K562 (cell line): ENCODE data around the gene GBF1. TPM values are rescaled to one million over a fixed set of nuclear protein-coding genes. Genes with fewer than 3 reads are reported as not detected.
A peak's percentile ranks its signal among the peaks of the same experiment; 100 is the strongest.

ENCODE experiments used
- FOXO4 ChIP-seq: fragments of 450-650 bp; formaldehyde crosslinking; IDR thresholded peaks from 2 replicates; pipeline ENCODE4 v1.4.0; 2020; ENCODE audit warnings: mild to moderate bottlenecking, moderate library complexity
- IRF2 ChIP-seq: sonication (generic); formaldehyde crosslinking; IDR thresholded peaks from 2 replicates; pipeline ENCODE4 v1.8.1; 2022; ENCODE audit warnings: mild to moderate bottlenecking, missing genetic modification reagents
- NR2C2 ChIP-seq, 2 experiments: fragments of 200-800 bp in 1 of 2; sonication (Bioruptor generic) in 1 of 2; sonication (generic) in 1 of 2; formaldehyde crosslinking in 1 of 2; IDR thresholded peaks; 2 replicates each; pipeline versions ENCODE4 v1.6.1 to v1.8.0; 2016 to 2022; ENCODE audit warnings: mild to moderate bottlenecking in 1 of 2, missing compliant biosample characterization in 1 of 2, missing genetic modification characterization in 1 of 2, missing genetic modification reagents in 1 of 2
- ZNF57 ChIP-seq: fragments of 450-650 bp; formaldehyde crosslinking; IDR thresholded peaks from 2 replicates; pipeline ENCODE4 v1.4.0; 2020; ENCODE audit warnings: mild to moderate bottlenecking, moderate library complexity
- ZNF655 ChIP-seq: fragments of 250-450 bp; sonication (Bioruptor Pico); IDR thresholded peaks from 2 replicates; pipeline ENCODE4 v1.5.0; 2021
- polyA plus RNA-seq, 8 experiments: library from polyadenylated mRNA; depleted of rRNA in 4 of 8; stranded (reverse) in 5 of 8; unstranded in 3 of 8; fragments of >200 nt; fragmentation: Nextera tagmentation in 2 of 8; fragmentation: Illumina TruSeq in 1 of 8; extraction: Ambion mirVana in 2 of 8; extraction: Trizol in 1 of 8; gene quantifications; 2 replicates each; pipeline versions ENCODE4 v1.2.1 to v1.2.3, GENCODE V29; 2011 to 2014; ENCODE audit warnings: inconsistent platforms in 1 of 8, missing spikeins in 1 of 8
- total RNA-seq, 7 experiments: library from RNA; depleted of rRNA in 6 of 7; stranded (reverse); fragments of >200 nt in 6 of 7; fragmentation: Illumina TruSeq in 2 of 7; extraction: Trizol in 2 of 7; gene quantifications; 2 replicates each; pipeline versions ENCODE4 v1.2.1 to v1.2.3, GENCODE V29; 2011 to 2021; ENCODE audit warnings: low replicate concordance in 1 of 7
- TF ChIP-seq, protein P1 (sequence below), 2 experiments: fragments of 450-650 bp; formaldehyde crosslinking in 1 of 2; IDR thresholded peaks; 2 replicates each; pipeline versions ENCODE4 v1.4.0 to v1.6.1; 2014 to 2020; ENCODE audit warnings: mild to moderate bottlenecking in 2 of 2, borderline replicate concordance in 1 of 2, low read depth in 1 of 2
- TF ChIP-seq, protein P2 (sequence below): fragments of 200-800 bp; sonication (Bioruptor generic); IDR thresholded peaks from 2 replicates; pipeline ENCODE4 v1.6.1; 2017; ENCODE audit warnings: missing genetic modification characterization, missing compliant biosample characterization
- TF ChIP-seq, protein P3 (sequence below), 3 experiments: IDR thresholded peaks in 2 of 3; conservative IDR thresholded peaks in 1 of 3; 2 replicates each; pipeline ENCODE4 v1.5.1; 2011 to 2012; ENCODE audit warnings: low read length in 3 of 3, mild to moderate bottlenecking in 3 of 3, control low read depth in 2 of 3, improper control_type of control experiment in 1 of 3, inconsistent platforms in 1 of 3, low read depth in 1 of 3, mixed read lengths in 1 of 3, moderate library complexity in 1 of 3; ENCODE audit not compliant: insufficient read depth in 2 of 3

Gene GBF1
- total and polyA plus RNA-seq, 9 of the 15 experiments (the other 6 are each of a cell fraction or from before 2014, with no cell fraction given), result 0.69 to 28.0 (median 10.3) TPM

DNA sequence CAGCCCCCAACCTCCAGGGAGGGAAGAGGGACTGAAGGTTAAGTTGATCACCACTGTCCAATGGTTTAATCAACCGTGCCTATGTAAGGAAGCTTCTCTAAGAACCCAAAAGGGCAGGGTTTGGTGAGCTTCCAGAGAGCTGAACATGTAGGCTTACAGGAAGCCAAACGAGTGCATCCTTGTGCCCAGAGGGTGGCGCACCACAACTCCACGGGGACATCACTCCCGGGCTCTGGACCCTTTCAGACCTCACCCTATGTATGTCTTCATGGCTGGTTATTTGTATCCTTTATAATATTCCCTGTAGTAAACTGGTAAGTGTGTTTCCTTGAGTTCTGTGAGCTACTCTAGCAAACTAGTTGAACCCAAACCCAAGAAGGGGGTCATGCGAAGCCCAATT lies 138.7 kb downstream of the GBF1 start (continued):
- TF ChIP-seq, protein P1, sequence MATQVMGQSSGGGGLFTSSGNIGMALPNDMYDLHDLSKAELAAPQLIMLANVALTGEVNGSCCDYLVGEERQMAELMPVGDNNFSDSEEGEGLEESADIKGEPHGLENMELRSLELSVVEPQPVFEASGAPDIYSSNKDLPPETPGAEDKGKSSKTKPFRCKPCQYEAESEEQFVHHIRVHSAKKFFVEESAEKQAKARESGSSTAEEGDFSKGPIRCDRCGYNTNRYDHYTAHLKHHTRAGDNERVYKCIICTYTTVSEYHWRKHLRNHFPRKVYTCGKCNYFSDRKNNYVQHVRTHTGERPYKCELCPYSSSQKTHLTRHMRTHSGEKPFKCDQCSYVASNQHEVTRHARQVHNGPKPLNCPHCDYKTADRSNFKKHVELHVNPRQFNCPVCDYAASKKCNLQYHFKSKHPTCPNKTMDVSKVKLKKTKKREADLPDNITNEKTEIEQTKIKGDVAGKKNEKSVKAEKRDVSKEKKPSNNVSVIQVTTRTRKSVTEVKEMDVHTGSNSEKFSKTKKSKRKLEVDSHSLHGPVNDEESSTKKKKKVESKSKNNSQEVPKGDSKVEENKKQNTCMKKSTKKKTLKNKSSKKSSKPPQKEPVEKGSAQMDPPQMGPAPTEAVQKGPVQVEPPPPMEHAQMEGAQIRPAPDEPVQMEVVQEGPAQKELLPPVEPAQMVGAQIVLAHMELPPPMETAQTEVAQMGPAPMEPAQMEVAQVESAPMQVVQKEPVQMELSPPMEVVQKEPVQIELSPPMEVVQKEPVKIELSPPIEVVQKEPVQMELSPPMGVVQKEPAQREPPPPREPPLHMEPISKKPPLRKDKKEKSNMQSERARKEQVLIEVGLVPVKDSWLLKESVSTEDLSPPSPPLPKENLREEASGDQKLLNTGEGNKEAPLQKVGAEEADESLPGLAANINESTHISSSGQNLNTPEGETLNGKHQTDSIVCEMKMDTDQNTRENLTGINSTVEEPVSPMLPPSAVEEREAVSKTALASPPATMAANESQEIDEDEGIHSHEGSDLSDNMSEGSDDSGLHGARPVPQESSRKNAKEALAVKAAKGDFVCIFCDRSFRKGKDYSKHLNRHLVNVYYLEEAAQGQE (IDR thresholded peaks at IDR 0.05; ENCODE audit: borderline replicate concordance), result peak; percentile 33; the same call in 1 of the 2 replicates
- TF ChIP-seq, protein P1 (CRISPR knock-in tag; IDR thresholded peaks at IDR 0.05; ENCODE audit: low read depth), result no peak
- TF ChIP-seq FOXO4 (CRISPR knock-in tag) (no peak), IRF2 (CRISPR knock-in tag) (no peak), ZNF655 (CRISPR knock-in tag) (no peak), NR2C2 (CRISPR knock-in tag; IDR thresholded peaks at IDR 0.05) (no peak), NR2C2 (tag; IDR thresholded peaks at IDR 0.05) (no peak), ZNF57 (CRISPR knock-in tag) (no peak)
- TF ChIP-seq, protein P2, sequence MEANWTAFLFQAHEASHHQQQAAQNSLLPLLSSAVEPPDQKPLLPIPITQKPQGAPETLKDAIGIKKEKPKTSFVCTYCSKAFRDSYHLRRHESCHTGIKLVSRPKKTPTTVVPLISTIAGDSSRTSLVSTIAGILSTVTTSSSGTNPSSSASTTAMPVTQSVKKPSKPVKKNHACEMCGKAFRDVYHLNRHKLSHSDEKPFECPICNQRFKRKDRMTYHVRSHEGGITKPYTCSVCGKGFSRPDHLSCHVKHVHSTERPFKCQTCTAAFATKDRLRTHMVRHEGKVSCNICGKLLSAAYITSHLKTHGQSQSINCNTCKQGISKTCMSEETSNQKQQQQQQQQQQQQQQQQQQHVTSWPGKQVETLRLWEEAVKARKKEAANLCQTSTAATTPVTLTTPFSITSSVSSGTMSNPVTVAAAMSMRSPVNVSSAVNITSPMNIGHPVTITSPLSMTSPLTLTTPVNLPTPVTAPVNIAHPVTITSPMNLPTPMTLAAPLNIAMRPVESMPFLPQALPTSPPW (CRISPR knock-in tag), result no peak
- TF ChIP-seq, protein P3, sequence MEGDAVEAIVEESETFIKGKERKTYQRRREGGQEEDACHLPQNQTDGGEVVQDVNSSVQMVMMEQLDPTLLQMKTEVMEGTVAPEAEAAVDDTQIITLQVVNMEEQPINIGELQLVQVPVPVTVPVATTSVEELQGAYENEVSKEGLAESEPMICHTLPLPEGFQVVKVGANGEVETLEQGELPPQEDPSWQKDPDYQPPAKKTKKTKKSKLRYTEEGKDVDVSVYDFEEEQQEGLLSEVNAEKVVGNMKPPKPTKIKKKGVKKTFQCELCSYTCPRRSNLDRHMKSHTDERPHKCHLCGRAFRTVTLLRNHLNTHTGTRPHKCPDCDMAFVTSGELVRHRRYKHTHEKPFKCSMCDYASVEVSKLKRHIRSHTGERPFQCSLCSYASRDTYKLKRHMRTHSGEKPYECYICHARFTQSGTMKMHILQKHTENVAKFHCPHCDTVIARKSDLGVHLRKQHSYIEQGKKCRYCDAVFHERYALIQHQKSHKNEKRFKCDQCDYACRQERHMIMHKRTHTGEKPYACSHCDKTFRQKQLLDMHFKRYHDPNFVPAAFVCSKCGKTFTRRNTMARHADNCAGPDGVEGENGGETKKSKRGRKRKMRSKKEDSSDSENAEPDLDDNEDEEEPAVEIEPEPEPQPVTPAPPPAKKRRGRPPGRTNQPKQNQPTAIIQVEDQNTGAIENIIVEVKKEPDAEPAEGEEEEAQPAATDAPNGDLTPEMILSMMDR (IDR thresholded peaks at IDR 0.05 in 2 of 3, conservative IDR thresholded peaks at IDR 0.05 in 1 of 3; ENCODE audit: insufficient read depth in 2 of 3, low read depth in 1 of 3, low read length in 3 of 3), result peak; percentile 51 to 56 (median 53)
